HG03354 (cell line): Measurements from ENCODE around the gene HPSE2.
A peak's percentile ranks its signal among the peaks of the same experiment; 100 is the strongest.

Source experiments
- ATAC-seq: cut with Tn5 transposase; IDR thresholded peaks from one replicate; pipeline ENCODE4 v1.9.1; 2021; ENCODE audit warnings: mild to moderate bottlenecking; ENCODE audit not compliant: unreplicated experiment, poor library complexity, severe bottlenecking

Gene HPSE2

DNA sequence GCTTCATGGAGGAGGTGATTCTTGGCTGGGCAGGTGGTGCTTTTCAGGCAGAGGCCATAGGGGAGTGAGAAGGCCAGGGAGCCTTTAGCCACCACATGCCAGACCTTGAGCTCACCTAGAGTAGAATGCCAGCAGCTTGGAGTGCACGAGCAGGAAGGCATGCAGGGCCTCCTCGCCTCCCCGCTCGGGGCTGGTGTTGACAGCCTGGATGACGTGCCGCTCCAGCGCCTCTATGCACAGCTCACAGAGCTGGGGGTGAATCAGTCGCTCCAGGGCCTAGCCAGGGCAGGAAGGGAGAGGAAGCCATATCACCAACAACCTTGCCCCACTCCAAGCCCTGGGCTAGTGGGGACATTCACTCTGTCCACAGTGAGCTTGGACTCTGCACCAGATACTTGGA lies 804.6 kb downstream of the HPSE2 start:
- ATAC-seq = no peak

DNA sequence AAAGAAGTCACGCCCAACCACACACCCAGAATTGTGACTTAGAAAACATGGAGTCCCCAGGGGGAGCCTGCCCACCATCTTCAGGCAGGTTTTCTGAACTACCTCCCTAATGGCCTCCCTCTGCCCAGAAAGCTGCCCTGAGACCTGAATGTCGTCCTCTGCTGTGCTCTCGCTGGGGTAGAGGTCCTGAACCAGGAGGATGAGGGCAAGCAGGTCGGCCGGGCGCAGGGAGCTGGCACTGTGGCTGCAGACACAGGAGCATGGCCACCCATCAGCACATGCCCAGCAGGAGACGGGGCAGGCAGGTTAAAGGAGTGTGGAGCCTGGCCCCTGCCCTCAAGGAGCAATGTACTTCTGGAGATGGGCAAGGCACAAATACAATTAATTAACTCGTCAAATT lies 805.2 kb downstream of the HPSE2 start:
- ATAC-seq = no peak

DNA sequence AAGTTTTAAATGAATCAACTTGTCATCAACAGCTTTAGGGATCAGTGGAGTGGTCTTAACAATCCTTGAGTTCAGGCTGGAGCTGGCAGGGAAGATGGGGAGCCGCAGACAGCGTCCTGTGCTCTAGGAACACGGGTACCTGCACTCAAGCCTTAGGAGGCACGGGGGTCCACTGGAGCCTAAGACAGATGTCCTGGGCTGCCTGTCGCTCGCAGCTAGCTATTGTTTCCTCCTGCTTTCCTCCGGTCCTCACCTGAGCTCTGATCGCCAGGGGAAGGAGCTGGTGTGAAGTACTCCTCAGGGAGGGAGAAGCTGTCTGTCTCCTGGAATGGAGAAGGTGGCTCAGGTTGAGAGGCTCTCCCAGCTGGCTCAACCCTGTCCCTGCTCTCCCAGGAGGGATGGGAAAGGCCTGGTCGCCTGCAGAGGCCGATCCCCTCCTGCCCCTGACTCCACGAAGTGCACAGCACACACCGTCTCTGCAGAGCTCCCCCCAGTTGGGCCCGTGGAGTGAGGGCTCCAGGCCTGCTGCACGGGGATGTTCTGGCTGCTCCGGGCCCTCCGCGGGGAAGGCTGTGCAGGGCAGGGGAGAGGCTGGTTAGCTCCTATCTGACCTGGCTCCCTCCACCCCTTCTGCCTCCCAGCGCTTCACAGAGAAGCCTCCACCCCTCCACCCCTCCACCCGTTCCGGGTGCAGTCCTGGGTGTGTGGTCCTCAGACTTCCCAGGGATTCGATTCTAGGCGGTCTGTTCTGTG lies 806.2 kb downstream of the HPSE2 start:
- no peak for ATAC-seq

DNA sequence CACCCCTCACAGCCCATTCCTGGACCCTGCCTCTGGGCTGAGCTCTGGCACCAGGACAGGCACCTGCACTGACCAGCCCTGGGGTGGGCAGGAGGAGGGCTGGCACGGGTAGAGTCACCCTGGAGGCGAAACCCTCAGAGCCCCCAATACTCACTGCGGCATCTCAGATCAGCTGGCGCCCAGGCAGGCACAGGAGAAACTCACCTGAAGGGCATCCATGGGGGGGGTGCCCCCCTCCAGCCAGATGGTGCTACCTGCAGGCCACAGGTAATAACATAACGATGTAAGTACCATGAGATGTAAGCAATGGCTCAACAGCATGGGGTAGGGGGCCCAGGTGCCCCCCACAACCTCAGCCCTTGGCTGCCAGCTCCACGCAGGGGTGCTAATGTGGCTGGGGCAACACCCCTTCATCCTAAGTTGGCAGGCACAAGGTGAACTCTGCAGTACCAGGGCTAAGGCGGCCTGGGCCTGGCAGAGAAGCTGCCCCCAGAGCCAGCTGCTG lies 808.6 kb downstream of the HPSE2 start:
- ATAC-seq = no peak

DNA sequence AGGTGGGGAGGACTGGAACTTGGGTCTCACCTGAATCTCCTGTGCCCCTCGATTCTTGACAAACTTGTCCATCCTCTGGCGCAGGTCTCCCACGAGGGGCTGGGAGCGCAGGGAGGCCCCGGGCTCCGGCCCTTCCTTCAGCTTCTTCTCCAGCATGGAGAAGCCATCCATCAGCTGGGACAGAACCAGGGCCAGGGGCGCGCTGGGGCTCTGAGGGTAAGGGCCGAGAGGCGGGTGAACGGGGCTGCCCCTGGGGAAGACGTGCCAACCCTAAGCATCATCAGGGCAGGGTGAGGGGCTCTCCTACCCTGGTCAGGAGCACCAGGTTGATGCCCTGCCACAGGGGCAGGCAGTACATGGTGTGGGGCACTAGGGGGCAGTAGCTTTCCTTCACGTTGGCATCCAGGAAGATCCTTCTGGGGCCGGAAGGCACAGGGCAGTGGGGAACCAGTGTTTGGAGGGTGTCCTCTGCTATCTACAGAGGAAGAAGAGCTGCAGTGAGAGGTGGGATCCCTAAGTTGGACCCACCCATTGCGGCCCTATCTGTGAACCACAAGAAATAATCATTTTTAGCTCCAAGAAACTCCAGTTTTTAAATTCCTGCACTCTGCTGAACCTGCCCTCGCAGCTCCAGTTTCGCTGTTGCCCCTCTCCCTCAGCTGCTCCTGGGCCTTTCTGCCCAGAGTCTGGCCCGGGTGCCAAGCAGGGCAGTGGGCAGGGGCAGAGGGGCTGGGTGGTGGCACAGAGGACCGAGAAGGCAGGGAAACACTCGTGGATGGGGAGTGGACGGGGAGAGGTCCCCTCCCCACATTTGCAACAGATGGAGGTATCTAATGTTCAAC lies 809.9 kb downstream of the HPSE2 start:
- peak; percentile 76 for ATAC-seq

DNA sequence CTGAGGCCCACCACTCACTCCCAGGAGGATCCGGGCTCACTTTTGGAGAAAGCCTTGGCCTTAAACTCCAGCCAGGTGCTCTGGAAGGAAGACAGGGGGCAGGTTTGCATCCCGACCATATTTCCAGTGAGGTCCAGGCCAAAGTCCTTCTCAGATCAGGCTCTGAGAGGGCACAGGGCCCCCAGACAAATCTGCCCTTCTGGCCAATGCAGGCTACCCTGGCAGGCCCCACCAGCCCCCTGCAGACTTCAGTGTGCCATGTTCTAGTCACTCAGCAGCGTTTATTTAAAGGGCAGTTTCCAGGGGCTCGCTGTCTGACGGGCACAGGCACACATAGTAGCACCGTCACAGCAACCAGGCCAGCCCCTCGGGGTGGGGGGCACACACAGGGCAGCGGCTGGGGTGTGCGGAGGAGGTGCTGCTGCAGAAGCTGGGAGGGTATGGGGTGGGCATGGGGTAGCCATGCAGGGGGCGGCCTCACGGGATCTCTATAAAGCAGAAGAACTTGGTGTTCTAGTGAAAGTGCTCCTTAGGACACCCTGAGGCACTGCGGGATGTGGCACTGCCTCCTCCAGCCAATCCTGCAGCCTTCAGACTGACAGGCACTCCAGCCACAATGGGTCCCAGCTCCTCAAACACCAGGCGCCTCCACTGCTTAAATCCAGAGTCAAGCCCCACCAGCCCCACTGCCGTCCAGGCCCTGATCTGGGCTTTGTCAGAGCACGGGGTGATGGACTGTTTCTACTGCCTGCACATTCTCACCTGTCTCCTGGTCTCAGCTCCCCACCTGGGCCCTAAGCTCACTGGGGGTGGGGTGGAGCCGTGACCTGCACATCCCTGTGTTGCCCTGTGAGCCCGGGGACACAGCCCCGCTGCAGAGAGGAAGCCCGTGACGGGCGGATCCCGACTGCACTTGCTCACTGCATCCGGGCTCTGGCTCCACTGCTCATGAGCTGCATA lies 811.1 kb downstream of the HPSE2 start:
- no peak for ATAC-seq

DNA sequence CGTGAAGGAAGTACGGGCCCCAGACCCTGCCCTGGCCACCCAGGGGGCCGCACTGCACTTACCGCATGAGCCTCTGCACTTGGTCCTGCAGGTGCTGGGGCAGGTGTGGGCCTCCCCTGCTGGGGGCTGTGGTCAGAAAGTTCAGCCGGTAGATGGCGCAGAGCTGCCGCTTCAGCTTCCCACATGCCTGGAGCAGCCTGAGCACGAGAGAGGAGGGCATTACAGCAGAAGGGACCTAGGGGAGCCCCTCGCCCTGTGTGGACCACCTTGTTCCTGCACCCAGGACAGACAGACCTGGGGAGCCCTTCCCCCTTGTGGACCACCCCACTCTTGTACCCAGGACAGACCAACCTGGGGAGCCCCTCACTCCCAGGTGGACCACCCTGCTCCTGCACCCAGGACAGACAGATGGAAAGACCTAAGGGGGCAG lies 811.9 kb downstream of the HPSE2 start:
- ATAC-seq = no peak

DNA sequence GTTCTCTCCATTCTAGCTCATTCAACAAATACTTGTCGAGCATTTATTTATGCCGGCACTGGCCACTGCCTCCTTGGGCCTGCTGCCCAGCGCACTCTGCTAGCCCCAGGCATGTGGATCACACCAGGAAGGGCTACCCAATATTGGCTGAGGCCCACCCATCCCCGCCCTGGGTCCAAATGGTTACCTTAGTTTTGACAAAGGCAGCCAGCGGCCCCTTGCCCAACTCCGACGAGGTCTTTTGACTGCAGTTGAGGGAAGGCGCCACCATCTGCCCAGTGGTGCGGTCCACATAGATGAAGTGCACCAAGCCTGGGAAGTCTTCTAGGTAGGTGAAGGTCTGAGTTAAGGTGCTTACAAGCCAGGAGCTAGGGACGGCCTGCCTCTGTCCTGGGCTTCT lies 813.5 kb downstream of the HPSE2 start:
- no peak for ATAC-seq

DNA sequence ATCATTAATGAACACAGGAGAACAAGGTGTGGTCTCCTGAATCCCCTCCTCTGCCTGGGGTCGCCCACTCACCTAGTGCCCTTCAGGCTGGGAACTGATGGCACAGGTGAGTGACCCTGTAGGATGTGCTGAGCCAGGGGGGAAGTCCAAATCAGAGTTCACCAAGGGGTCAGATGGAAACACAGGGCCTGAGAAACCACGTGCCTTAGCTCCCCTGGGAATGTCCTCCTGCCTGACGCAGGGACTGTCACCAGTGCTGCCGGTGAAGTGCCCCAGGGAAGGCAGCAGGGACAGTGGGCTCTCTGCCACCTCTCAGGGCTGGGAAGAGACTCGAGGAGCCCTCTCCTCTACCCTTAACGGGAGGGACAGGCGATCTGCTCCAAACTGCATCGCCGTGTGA lies 814.9 kb downstream of the HPSE2 start:
- no peak for ATAC-seq

DNA sequence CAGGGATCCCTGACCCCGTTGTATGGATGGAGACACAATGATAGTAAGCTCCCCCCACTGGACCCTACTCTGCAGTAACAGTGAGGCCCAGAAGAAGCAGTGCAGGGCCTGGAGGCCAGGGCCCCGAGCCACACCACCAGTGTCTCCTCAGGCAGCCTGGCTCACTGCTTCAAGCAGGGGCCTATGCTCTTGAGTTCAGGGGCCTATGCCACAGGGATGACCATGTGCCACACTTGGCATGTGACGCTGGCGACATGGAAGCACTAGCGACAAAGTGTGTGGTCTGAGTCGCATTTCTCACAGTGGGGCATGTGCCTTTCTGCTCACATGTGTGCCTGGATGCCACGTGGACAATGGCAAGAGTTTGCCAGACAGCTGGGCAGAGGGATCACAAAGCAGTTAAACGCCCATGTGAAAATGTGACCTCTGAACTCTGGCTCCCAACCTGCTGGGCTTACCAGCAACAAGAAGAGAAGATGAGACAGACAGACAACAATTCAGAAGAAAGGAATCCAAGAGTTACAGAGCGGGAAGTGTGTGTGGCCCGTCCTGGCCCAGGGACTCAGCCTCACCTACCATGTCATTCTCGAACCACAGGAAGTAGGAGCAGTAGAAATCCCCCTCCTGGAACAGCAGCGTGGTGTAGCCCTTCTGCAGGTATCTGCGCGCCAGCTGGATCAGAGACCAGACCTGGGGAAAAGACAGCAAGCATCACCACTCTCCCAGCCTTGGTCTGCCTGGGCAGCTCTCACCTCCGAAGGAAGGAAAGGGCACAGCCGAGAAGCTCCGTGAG lies 816.0 kb downstream of the HPSE2 start:
- no peak for ATAC-seq

DNA sequence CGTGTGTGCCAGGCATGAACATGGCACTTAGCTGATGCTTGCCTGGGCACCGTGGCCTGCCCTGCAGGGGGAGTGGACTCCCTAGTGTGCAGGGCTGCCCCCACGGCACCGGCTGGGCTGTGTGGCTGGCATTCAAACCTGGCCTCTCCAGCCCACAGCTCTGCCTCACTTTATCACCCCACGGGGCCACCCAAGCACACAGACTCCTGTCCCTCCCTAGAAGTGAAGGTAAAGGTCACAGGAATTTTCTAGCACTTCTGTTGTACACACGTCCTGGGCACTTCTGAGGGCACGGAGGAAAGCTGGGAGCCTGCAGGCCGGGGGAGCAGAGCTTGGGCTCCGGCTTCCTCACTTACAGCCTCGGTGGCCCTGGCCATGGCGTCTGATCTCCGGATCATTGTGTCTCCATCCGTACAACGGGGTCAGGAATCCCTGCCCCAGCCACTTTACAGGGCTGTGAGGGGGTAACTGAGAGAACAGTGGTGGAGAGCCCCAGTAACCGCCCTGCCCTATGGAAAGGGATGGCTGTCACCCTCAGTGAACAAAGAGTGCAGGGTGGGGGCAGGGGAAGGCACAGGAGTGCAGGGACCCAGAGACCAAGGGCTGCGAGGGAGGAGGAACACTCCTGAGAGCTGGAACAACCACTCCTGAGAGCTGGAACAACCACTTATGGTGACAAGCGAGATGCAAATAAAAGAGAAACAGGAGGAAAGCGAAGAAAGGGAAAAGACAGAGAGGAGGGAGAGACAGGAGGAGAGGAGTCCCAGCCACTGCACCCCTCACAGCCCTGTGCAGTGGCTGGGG lies 816.8 kb downstream of the HPSE2 start:
- no peak for ATAC-seq

DNA sequence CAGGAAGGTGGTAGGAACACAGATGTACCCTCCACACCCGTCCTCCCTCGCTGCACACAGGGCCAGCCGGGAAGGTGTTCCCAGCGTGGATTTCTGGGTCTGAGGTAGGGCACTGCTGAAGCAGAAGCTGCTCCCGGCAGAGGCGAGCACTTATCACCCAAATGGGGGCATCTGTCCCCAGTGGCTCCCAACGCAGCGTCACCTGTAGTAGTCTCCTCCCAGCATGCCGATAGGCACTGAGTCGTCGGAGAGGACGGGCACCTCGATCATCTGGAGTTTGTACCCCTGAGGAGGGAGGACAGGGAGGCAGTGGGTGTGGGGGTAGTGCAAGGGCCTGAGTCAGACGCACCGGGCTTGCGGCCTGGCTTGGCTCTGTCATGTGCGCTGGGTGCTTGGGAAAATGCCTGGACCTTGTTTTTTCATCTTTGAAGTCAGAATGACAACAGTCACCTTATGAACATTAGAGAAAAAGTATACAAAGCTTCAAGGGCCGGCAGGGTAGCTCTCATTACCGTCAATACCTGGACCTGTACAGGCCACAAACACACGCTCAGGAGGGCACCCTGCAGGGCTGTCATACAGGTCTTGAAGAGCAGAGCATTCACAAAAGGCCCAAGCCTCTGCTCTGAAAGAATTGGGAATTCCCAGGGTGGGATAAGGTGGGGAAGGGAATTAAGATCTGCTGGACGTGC lies 817.5 kb downstream of the HPSE2 start:
- no peak for ATAC-seq

DNA sequence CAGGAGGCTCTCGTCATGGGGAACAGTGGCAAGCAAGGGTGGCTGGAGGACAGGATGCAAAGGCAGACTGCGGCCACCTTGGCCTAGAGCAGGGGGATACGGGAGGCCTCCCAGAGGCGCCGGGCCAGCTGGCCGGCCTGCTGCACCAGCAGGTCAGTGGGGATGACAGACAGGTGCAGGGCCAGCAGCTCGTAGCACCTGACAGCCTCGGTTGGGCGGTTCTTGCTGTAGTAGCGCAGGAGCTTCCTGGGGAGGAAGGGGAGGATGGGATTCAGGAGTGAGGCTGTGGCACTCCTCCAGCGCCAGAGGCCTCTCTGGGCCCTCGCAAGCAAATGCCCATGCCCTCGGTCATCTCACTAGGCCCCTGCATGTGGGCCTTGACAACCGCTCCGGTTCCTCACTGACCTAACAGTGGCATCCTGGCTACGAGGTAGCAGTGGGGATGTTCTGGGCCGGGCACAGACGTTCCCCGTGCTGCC lies 818.1 kb downstream of the HPSE2 start:
- ATAC-seq = no peak

DNA sequence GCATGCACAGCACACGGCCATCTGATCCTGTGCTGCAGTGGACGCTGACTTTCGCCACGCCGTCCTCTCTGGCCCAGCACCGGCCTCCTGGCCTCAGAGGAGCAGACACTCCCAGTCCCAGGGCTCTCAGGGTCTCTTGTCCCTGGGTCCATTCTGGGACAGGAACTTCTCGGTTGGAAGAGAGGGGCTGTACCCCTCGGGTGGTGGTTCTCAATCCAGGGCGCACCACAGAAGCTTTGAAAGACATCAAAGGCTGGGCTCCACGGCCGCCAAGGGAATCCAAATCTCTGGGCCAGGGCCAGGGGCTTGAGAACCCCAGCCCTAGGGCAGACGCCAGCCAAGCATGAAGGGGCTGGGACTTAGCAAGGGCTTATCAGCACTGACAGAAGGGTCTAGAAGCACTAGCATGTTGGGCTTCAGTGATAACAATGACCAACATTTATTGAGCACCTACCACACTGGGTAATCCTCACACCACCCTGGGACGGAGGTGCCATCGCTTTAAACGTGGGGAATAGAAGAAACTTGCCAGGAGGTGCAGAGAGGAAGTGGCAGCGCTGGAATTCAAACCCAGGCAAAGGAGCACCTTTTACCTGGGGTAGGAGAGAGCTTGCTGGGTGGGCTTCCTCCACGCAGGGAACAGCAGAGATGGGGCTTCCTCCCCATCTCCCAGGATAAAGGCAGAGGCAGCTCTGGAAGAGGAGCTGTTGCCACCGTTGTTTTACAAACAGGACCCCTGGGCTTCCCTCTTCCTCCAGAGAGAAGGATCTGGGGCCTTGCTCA lies 818.9 kb downstream of the HPSE2 start:
- ATAC-seq = no peak

DNA sequence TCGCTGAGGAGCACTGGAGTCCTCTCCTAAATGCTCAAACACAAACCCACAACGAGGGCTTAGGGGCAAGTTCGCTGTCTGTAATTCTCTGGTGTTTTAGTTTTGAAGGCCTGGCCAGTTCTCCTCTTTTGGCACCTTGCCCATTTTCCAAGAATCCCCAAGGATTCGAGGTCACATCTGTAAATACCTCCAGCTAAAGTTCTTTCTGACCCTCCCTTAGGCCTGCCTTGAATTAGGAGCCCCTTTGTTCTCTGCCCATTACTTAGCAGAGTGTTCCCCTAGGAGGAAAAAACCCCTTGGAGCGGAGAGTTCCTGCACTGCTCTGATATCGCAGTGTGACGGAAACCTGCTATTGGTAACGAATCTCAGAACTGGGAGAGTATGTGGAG lies 819.9 kb downstream of the HPSE2 start:
- no peak for ATAC-seq

DNA sequence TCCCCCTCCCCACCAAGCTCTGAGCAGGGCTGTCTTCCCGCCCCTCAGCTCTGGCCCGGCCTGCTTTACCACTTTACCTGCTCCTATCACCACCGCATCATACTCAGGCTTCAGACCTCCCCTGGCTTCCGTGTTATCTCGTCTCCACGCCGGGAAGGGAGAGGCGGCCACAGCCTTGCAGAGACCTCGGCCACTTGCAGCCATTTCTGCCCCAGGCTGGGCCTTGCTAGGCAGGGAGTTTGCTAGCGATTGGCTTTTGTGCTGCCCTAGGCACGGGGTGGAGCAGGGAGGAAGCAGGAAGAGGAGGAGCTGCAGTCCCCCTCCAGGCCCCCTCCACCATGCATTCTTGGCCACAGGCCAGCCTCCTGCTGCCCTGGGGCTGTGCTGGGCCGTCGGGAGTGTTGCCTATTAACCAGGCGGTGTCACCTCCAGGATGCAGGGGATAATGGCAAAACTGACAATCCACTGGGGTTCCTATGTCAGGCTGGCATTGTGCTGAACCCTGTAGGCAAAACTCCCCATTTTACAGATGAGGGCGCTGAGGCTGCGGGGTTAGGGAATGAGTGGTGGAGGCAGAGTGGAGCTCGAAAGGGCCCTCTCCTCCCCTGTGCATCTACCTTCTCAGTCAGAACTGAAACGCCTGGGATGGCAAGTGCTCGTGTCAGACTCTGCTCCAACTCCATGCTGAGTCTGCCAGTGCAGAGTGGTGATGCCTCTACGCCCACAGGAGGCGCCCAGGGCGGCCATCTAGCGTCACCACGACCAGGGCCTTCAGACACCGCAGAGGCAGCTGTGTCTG lies 820.5 kb downstream of the HPSE2 start, which contains the start of gene PYROXD2:
Gene PYROXD2, minus strand, starts transcription at position 251 of the 799 bp plus-strand sequence. Its CDS starts 47 bp downstream, at position 204.
- ATAC-seq = peak; percentile 70
